ENCODE results near the gene UBE2E1.

Gene UBE2E1

DNA sequence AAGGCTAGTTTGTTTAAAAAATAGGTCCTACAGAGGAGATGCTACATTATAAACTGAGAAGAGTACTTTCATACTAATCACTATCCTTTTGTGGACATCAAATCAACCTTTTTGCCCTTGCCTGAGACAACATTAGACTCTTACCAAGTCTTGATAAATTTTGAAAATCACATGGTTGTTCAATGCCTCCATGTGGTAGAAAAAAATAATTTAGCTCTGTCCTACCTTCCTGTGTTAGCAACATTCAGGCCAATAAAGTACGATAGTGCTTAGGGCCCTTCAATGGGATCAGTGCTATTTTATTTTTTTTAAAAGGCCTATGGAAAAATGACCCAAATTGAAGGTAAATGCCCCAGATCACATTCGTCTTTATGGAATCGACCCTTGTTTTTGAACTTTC, 5.0 kb upstream of the UBE2E1 start:
- in situ Hi-C loops (cut with MboI; ENCODE audit: low pct_unique_long_range_greater_than_20kb, low sequenced_read_pairs, unreplicated experiment) = no loop called here
- no peak for DNase-seq (ENCODE audit: low spot score)
- TF ChIP-seq, protein P1, sequence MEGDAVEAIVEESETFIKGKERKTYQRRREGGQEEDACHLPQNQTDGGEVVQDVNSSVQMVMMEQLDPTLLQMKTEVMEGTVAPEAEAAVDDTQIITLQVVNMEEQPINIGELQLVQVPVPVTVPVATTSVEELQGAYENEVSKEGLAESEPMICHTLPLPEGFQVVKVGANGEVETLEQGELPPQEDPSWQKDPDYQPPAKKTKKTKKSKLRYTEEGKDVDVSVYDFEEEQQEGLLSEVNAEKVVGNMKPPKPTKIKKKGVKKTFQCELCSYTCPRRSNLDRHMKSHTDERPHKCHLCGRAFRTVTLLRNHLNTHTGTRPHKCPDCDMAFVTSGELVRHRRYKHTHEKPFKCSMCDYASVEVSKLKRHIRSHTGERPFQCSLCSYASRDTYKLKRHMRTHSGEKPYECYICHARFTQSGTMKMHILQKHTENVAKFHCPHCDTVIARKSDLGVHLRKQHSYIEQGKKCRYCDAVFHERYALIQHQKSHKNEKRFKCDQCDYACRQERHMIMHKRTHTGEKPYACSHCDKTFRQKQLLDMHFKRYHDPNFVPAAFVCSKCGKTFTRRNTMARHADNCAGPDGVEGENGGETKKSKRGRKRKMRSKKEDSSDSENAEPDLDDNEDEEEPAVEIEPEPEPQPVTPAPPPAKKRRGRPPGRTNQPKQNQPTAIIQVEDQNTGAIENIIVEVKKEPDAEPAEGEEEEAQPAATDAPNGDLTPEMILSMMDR (IDR thresholded peaks at IDR 0.05; ENCODE audit: extremely low read depth, insufficient read depth, missing control alignments) = peak; percentile 29

DNA sequence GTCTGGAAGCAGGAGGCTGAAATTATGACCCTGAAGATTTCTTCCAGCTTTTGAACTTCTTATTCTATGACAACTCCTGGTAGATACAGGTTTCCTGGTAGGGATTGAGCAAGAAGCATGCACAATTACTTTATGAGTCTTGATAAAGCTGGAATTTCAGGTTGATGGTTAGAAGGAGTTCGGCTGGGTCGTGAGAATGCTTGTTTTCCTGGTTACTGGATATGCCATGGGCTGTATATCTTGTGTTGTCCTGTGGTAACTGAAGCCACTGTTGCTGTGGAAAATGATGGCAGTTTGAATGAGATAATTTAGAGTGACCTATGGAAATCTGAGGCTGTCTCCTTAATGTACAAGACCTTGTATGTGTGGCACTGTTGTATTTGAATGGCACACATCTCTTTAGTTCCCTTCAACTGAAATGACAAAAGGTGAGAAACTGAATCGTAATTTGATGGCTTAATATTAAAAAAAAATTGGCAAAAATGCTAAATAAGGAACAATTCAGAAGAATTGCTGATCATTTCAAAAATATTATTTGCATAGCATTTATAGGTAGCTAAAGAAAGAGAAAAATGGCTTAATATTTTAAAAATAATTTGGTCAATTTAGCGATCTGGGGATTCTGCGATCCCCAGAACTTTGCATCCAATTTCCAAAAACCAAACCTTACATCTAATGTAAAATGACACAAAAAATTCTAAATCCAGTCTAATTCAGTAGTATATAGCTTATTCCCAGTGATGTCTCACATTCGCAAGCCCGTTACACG, 1.1 kb upstream of the UBE2E1 start:
- no peak for DNase-seq (ENCODE audit: low spot score)
- TF ChIP-seq, protein P1 (IDR thresholded peaks at IDR 0.05; ENCODE audit: extremely low read depth, insufficient read depth, missing control alignments) = no peak
- in situ Hi-C loops (cut with MboI; ENCODE audit: low pct_unique_long_range_greater_than_20kb, low sequenced_read_pairs, unreplicated experiment) = no loop called here

DNA sequence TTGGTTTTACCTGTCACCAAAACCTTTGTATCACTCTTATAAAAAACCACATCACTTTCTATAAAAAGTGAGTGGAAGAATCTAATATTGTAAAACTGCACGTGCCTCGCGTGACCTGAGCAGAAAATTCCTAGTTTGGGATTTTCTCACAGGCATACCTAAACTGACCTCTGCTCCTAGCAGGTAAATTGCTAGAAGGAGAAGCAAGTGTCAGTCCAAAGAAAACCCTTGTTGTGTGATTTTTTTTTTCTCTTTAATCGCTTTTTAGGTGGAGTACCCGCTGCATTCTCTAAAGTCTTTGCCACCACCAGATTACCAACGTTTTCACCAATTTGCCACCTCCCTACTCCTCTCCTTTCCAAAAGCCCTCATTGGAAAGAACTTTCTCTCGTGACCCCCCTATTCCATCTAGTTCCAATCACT, 534 bp upstream of the UBE2E1 start:
- no peak for DNase-seq (ENCODE audit: low spot score)
- in situ Hi-C loops (cut with MboI; ENCODE audit: low pct_unique_long_range_greater_than_20kb, low sequenced_read_pairs, unreplicated experiment) = no loop called here
- TF ChIP-seq, protein P1 (IDR thresholded peaks at IDR 0.05; ENCODE audit: extremely low read depth, insufficient read depth, missing control alignments) = no peak

DNA sequence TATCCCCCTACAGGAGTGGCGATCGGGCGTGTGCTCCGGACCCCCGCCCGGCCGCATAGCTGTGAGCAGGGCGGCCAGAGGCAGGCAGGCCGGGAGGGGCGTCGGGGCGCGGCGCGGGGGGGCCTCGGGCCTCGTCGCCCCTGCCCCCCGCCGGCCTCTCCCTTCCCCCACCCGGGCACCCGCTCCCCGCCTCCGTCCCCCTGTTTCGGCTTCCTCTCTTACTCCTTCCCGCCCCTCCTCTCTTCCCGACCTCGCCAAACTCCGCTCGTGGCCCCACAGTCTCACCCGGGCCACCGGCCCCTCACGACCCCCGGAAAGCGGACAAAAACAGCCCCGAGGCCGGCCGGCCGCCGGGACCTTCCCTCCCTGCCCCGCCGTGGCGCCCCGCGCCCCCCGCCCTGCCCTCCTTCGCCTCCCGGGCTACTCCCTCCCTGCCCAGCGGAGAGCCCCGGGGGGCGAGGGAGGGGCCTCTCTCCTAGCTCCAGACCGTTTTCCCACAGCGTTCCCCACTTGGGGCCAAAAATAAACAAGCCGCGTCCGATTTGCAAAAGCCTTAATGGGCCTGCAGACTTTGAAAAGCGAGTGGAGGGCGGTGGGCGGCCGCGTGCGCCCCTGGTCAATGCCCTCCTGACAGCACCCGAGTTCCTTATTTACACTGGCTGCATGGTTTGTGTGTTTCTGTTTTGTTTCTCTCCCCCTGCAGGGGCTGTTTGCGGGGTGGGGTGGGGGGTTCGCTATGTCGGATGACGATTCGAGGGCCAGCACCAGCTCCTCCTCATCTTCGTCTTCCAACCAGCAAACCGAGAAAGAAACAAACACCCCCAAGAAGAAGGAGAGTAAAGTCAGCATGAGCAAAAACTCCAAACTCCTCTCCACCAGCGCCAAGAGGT, 1.0 kb downstream of the UBE2E1 start:
- peak; percentile 43 for DNase-seq (ENCODE audit: low spot score)
- TF ChIP-seq, protein P1 (IDR thresholded peaks at IDR 0.05; ENCODE audit: extremely low read depth, insufficient read depth, missing control alignments) = no peak
- in situ Hi-C loops (cut with MboI; ENCODE audit: low pct_unique_long_range_greater_than_20kb, low sequenced_read_pairs, unreplicated experiment) = no loop called here

DNA sequence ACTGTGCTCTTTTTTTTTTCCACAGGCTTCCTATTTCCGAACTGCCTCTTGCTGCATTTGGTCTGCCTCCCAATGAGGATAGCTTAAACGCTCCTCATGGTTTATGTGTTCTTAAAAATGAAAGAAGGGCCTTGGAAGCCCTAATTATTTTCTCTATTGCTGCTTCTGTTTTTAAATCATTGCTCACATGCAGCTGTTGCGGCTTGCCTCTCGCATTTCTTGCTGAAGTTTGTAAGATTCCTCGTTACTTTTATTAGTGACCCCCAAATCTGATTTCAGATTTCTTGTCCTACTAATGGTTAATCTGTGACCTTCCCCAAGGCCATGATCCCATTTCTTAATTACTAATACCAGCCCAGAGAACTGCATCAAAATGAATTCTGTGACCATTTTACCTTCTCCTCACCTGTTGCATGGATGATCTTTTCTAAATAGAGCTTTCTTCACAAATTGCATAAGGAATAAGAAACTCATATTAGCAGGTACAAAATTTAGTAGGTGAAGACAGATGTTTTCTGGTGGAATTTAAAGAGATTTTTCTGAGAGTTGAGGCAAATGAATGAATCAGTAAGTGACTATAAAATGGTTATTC, 1.8 kb downstream of the UBE2E1 start:
- TF ChIP-seq, protein P1 (IDR thresholded peaks at IDR 0.05; ENCODE audit: extremely low read depth, insufficient read depth, missing control alignments) = no peak
- DNase-seq (ENCODE audit: low spot score) = peak; percentile 27
- in situ Hi-C loops (cut with MboI; ENCODE audit: low pct_unique_long_range_greater_than_20kb, low sequenced_read_pairs, unreplicated experiment) = no loop called here

DNA sequence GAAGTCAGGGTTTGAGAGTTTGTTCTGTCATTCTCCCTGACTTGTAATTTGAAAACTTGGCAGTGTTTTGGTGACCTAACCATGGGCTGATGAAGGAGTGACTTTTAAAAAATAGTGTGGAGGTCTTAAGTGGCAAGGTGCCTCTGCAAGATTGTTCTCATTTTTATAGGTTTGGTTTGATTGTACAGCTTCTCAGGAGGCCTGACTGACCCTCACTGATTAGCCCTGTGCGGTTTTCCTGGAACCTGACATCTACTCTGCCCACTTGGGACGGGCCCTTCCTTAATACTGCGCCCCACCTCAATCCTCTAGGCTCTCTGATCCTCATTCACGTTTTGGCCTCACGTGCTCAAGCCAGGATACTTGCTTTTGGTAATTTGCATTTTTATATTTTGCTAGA, 2.8 kb downstream of the UBE2E1 start:
- DNase-seq (ENCODE audit: low spot score) = peak; percentile 22
- TF ChIP-seq, protein P1 (IDR thresholded peaks at IDR 0.05; ENCODE audit: extremely low read depth, insufficient read depth, missing control alignments) = no peak
- in situ Hi-C loops (cut with MboI; ENCODE audit: low pct_unique_long_range_greater_than_20kb, low sequenced_read_pairs, unreplicated experiment) = no loop called here

Data from GM13977 (cell line).